Neuronal stem cell (in vitro differentiated cells): ENCODE data around the gene TP63.

Source experiments
- DNase-seq: peaks from one replicate; pipeline ENCODE4 v3.0.0-alpha.2; 2013; ENCODE audit warnings: low spot score
- H2AFZ ChIP-seq: one replicate; pipeline ENCODE4 v1.6.1; 2013; ENCODE audit warnings: mild to moderate bottlenecking, low read length, inconsistent platforms
- H2AK5ac ChIP-seq: 2 replicates; pipeline ENCODE4 v1.6.1; 2013; ENCODE audit warnings: low read depth, mild to moderate bottlenecking, inconsistent platforms, low read length, moderate library complexity, mixed read lengths
- H2BK120ac ChIP-seq: 2 replicates; pipeline ENCODE4 v1.6.1; 2013; ENCODE audit warnings: low read depth, mild to moderate bottlenecking, inconsistent platforms, low read length, moderate library complexity, mixed read lengths
- H2BK12ac ChIP-seq: one replicate; pipeline ENCODE4 v1.6.1; 2013; ENCODE audit warnings: low read length, inconsistent platforms
- H2BK15ac ChIP-seq: 2 replicates; pipeline ENCODE4 v1.6.1; 2013; ENCODE audit warnings: mild to moderate bottlenecking, low read length, inconsistent platforms, mixed read lengths
- H2BK5ac ChIP-seq: one replicate; pipeline ENCODE4 v1.6.1; 2013; ENCODE audit warnings: inconsistent platforms, mild to moderate bottlenecking, low read length, moderate library complexity
- H3K14ac ChIP-seq: one replicate; pipeline ENCODE4 v1.6.1; 2013; ENCODE audit warnings: low read length, inconsistent platforms
- H3K18ac ChIP-seq: 2 replicates; pipeline ENCODE4 v1.6.1; 2013; ENCODE audit warnings: low read length, inconsistent platforms
- H3K23ac ChIP-seq: 2 replicates; pipeline ENCODE4 v1.6.1; 2013; ENCODE audit warnings: low read depth, mild to moderate bottlenecking, mixed read lengths, low read length, inconsistent platforms; ENCODE audit not compliant: poor library complexity
- H3K27ac ChIP-seq: replicated peaks from 3 replicates; pipeline ENCODE4 v1.5.1; 2013; ENCODE audit warnings: low read length, inconsistent platforms
- H3K27me3 ChIP-seq, 3 experiments: 2 replicates each; pipeline ENCODE4 v1.6.1; 2013; ENCODE audit warnings: low read length in 3 of 3, mild to moderate bottlenecking in 2 of 3, inconsistent platforms in 1 of 3, low read depth in 1 of 3, mixed read lengths in 1 of 3, moderate library complexity in 1 of 3; ENCODE audit not compliant: control insufficient read depth in 3 of 3, insufficient read depth in 3 of 3
- H3K36me3 ChIP-seq, 2 donors: replicated peaks in 1 of 2; 2 replicates each; pipeline ENCODE4 v1.6.1; 2013; ENCODE audit warnings: low read length in 2 of 2; ENCODE audit not compliant: control insufficient read depth in 2 of 2, insufficient read depth in 2 of 2
- H3K4ac ChIP-seq: 2 replicates; pipeline ENCODE4 v1.6.1; 2013; ENCODE audit warnings: inconsistent platforms, mild to moderate bottlenecking, low read length, moderate library complexity
- H3K4me1 ChIP-seq, 2 donors: 1 replicate in 1 of 2; 2 replicates in 1 of 2; pipeline ENCODE4 v1.6.1; 2013; ENCODE audit warnings: low read length in 2 of 2, low read depth in 1 of 2; ENCODE audit not compliant: control insufficient read depth in 2 of 2, insufficient read depth in 1 of 2
- H3K4me2 ChIP-seq: one replicate; pipeline ENCODE4 v1.6.1; 2013; ENCODE audit warnings: mild to moderate bottlenecking, low read length, inconsistent platforms; ENCODE audit not compliant: insufficient read depth, poor library complexity, severe bottlenecking
- H3K4me3 ChIP-seq, 2 donors: 2 replicates each; pipeline ENCODE4 v1.5.1; 2013; ENCODE audit warnings: low read length in 2 of 2, mild to moderate bottlenecking in 2 of 2, inconsistent platforms in 1 of 2, moderate library complexity in 1 of 2
- H3K79me1 ChIP-seq: one replicate; pipeline ENCODE4 v1.6.1; 2013; ENCODE audit warnings: low read depth, mild to moderate bottlenecking, inconsistent platforms, low read length, moderate library complexity
- H3K9ac ChIP-seq: one replicate; pipeline ENCODE4 v1.6.1; 2013; ENCODE audit warnings: mild to moderate bottlenecking, low read depth, low read length, inconsistent platforms; ENCODE audit not compliant: poor library complexity
- H3K9me3 ChIP-seq, 2 donors: replicated peaks in 1 of 2; 2 replicates each; pipeline versions ENCODE3 to v1.6.1; 2013; ENCODE audit warnings: low read length in 2 of 2, mild to moderate bottlenecking in 2 of 2, inconsistent platforms in 1 of 2, low read depth in 1 of 2, mixed read lengths in 1 of 2, moderate library complexity in 1 of 2; ENCODE audit not compliant: control insufficient read depth in 2 of 2, insufficient read depth in 1 of 2
- H4K8ac ChIP-seq: one replicate; pipeline ENCODE4 v1.6.1; 2013; ENCODE audit warnings: low read depth, mild to moderate bottlenecking, inconsistent platforms, low read length, moderate library complexity
- H4K91ac ChIP-seq: one replicate; pipeline ENCODE4 v1.6.1; 2013; ENCODE audit warnings: low read length, low read depth, mild to moderate bottlenecking, inconsistent platforms; ENCODE audit not compliant: poor library complexity
- WGBS, 2 donors: extraction: QIAGEN DNeasy Blood & Tissue Kit; methylation state at CpG; one replicate each; pipeline ENCODE4 v1.1.7; 2013; ENCODE audit warnings: missing lambda C conversion rate in 2 of 2, mixed read lengths in 1 of 2; ENCODE audit not compliant: insufficient read length in 2 of 2, insufficient replicate concordance in 1 of 2; ENCODE audit errors: extremely low coverage in 2 of 2; 5-methylcytosine and 5-hydroxymethylcytosine counted together

The TP63 gene

DNA sequence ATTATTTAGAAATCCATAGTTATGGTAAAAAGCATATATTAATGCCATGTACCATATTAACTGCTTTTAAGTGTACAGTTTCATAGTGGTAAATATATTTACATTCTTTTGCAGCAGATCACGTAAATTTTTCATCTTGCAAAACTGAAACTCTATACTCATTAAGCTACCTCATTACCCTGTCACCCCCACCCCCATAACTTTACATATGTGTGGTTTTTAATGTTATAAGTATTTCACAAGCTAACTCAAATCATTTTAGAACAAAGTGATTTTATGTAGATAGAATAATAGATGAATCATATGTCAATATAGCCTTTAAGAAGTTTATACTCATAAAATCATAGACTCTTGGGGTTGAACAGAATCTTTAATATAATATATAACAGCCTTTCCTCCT lies 7.1 kb upstream of the TP63 start:
- no peak overlapping the region for H4K8ac ChIP-seq
- H3K27ac ChIP-seq: no peak overlapping the region
- WGBS, 2 donors: no CpG with 5 or more reads among the region's 1 CpG
- H4K91ac ChIP-seq: no peak overlapping the region
- H3K23ac ChIP-seq: no peak overlapping the region
- H3K9me3 ChIP-seq: no peaks in the 10 kb centered on the region
- H2BK12ac ChIP-seq: no peak overlapping the region
- H2AK5ac ChIP-seq: no peak overlapping the region
- H3K14ac ChIP-seq: no peak overlapping the region
- no peak overlapping the region for H3K4ac ChIP-seq
- no peak overlapping the region for H2BK15ac ChIP-seq
- H2AFZ ChIP-seq: no peak overlapping the region
- H3K4me2 ChIP-seq: no peak overlapping the region
- H3K4me1 ChIP-seq: no peaks in the 10 kb centered on the region
- H3K9ac ChIP-seq: no peak overlapping the region
- H3K18ac ChIP-seq: no peak overlapping the region
- no peak overlapping the region for H2BK120ac ChIP-seq
- H2BK5ac ChIP-seq: no peak overlapping the region
- DNase-seq: no peak
- H3K4me3 ChIP-seq: no peak overlapping the region
- no peaks in the 10 kb centered on the region for H3K36me3 ChIP-seq
- H3K27me3 ChIP-seq: no peaks in the 10 kb centered on the region
- H3K79me1 ChIP-seq: no peaks in the 10 kb centered on the region

DNA sequence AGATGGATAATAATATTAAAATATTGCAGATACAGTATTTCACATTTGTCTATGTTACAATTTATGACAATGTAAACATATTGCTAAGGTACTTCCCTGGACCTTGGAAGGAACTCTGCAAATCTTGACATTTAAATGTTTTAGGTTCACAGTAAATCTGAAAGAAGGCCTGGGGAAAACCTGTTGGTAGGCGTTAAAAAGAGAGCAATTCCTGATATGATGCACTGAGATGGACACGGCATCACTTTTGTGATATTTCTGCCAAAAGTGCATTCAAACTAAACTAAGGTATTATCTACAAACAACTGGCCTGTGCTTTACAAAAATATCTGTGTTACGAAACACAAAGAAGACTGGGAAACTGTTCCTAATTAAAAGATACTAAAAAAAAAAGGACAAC lies 6.1 kb upstream of the TP63 start:
- no peak overlapping the region for H2BK12ac ChIP-seq
- H3K4me1 ChIP-seq: no peaks in the 10 kb centered on the region
- H2BK15ac ChIP-seq: no peak overlapping the region
- H4K91ac ChIP-seq: no peak overlapping the region
- H2AK5ac ChIP-seq: no peak overlapping the region
- no peak overlapping the region for H3K4me3 ChIP-seq
- H3K27me3 ChIP-seq: no peaks in the 10 kb centered on the region
- WGBS, 2 donors: no CpG with 5 or more reads among the region's 3 CpGs
- no peak overlapping the region for H3K9ac ChIP-seq
- H3K4me2 ChIP-seq: no peak overlapping the region
- H3K18ac ChIP-seq: no peak overlapping the region
- no peak overlapping the region for H2AFZ ChIP-seq
- H2BK5ac ChIP-seq: no peak overlapping the region
- H3K36me3 ChIP-seq: no peaks in the 10 kb centered on the region
- H3K14ac ChIP-seq: no peak overlapping the region
- H3K23ac ChIP-seq: no peak overlapping the region
- H3K4ac ChIP-seq: no peak overlapping the region
- H2BK120ac ChIP-seq: no peak overlapping the region
- no peak overlapping the region for H3K27ac ChIP-seq
- no peaks in the 10 kb centered on the region for H3K79me1 ChIP-seq
- H3K9me3 ChIP-seq: no peaks in the 10 kb centered on the region
- no peak overlapping the region for H4K8ac ChIP-seq
- DNase-seq: no peak

DNA sequence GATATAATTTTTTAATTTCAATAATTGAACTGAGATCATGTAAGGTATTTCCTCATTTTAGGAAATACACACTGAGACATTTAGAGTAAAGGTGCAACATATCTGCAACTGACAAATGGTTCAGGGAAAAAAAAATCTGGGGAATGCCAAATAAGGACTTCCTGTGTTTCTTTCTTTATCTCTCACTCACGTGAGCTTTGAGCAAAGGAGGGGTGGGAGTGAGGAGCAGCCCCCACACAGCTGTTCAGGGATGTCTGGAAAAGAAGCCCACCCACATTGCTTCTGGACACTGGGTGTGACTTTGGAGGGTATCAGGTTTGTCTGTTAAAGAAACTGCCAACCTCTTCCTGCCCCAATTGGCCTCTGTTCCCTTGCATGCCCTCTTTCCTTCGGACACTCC lies 5.6 kb upstream of the TP63 start:
- H3K27ac ChIP-seq: no peak overlapping the region
- H3K9ac ChIP-seq: no peak overlapping the region
- H3K4ac ChIP-seq: no peak overlapping the region
- no peak overlapping the region for H4K8ac ChIP-seq
- no peak overlapping the region for H4K91ac ChIP-seq
- H2BK120ac ChIP-seq: no peak overlapping the region
- no peak overlapping the region for H2BK5ac ChIP-seq
- no peak overlapping the region for H2AK5ac ChIP-seq
- H3K18ac ChIP-seq: no peak overlapping the region
- H3K4me2 ChIP-seq: no peak overlapping the region
- no peak overlapping the region for H2BK15ac ChIP-seq
- no peak overlapping the region for H2AFZ ChIP-seq
- H3K79me1 ChIP-seq: no peaks in the 10 kb centered on the region
- H3K36me3 ChIP-seq: no peaks in the 10 kb centered on the region
- no peak overlapping the region for H3K14ac ChIP-seq
- H3K4me3 ChIP-seq: no peak overlapping the region
- H3K9me3 ChIP-seq: no peaks in the 10 kb centered on the region
- H3K27me3 ChIP-seq: no peaks in the 10 kb centered on the region
- no CpG with 5 or more reads among the region's 2 CpGs for WGBS, 2 donors
- no peaks in the 10 kb centered on the region for H3K4me1 ChIP-seq
- no peak overlapping the region for H3K23ac ChIP-seq
- no peak overlapping the region for H2BK12ac ChIP-seq
- no peak for DNase-seq

DNA sequence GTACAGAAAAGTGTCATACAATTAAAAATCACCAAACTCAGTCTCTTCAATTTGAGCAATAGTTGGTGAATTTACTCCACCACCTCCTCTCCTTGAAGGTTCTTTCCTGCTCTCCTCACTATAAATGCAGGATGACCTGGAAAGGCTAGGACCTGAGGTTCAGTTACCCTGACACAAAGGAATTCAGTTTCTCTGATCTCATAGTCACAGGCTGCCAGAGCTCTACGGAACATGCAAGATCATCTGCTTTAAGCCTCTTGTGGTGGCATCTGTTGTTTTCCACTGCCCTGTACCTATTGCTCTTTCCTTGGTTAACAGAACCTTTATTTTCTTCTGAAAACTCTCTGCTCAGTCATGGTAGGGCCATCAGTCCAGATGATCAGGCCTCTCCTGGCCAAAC lies 4.9 kb upstream of the TP63 start:
- H4K8ac ChIP-seq: no peak overlapping the region
- no CpG with 5 or more reads among the region's 1 CpG for WGBS, 2 donors
- DNase-seq: no peak
- no peaks in the 10 kb centered on the region for H3K9me3 ChIP-seq
- H2BK15ac ChIP-seq: no peak overlapping the region
- H4K91ac ChIP-seq: no peak overlapping the region
- no peaks in the 10 kb centered on the region for H3K79me1 ChIP-seq
- no peak overlapping the region for H2AFZ ChIP-seq
- H2BK5ac ChIP-seq: no peak overlapping the region
- H3K4ac ChIP-seq: no peak overlapping the region
- no peak overlapping the region for H3K4me2 ChIP-seq
- no peaks in the 10 kb centered on the region for H3K4me1 ChIP-seq
- no peak overlapping the region for H2AK5ac ChIP-seq
- no peak overlapping the region for H3K18ac ChIP-seq
- no peak overlapping the region for H3K27ac ChIP-seq
- no peak overlapping the region for H2BK120ac ChIP-seq
- H3K36me3 ChIP-seq: no peaks in the 10 kb centered on the region
- no peak overlapping the region for H3K4me3 ChIP-seq
- no peak overlapping the region for H3K23ac ChIP-seq
- no peak overlapping the region for H3K9ac ChIP-seq
- no peak overlapping the region for H3K14ac ChIP-seq
- H3K27me3 ChIP-seq: no peaks in the 10 kb centered on the region
- no peak overlapping the region for H2BK12ac ChIP-seq
